Activated CD8-positive, alpha-beta memory T cell treated with anti-CD3 and anti-CD28 coated beads, Interleukin-2, amount 50 U/mL, for 48 hours (primary cell): Measurements from ENCODE around the gene PPP1R12C.

Experiments used
- DNase-seq: peaks from one replicate; pipeline ENCODE4 v3.0.0-alpha.2; 2020

The PPP1R12C gene

DNA sequence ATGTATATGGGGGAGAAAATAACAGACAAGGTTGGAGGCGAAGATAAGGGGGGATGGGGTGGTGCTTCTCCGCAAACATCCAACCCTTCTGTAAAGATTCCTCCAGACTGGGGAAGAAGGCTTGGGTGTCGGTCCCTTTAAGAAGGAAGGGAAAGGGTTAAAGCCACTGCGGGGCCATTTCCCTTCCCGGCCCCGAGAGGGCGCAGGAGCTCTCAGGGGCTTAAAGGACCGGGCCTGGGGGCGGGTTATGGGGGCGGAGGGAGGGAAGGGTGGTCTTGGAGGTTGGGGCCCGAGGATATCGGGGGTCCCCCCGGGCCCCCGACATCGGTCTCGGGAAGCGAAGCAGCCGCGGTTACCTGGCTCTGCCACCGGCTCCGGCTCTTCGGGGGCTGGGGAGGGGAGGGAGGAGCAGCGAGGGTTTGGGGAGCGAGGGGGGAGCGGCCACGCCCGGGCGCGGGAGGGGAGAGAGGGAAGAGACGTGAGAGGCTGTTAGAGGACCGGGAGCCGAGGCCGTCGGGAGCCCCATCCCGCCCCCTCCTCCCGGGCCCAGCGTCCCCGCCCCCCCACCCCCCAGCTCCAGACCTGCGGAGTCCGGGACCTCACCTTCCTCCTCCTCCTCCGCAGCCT is 28.8 kb upstream of the PPP1R12C start:
- no peak for DNase-seq

- DNase-seq: no peak
Measured at GRCh38 chr19:55145232-55145631, 27.8 kb upstream of the PPP1R12C start.

DNA sequence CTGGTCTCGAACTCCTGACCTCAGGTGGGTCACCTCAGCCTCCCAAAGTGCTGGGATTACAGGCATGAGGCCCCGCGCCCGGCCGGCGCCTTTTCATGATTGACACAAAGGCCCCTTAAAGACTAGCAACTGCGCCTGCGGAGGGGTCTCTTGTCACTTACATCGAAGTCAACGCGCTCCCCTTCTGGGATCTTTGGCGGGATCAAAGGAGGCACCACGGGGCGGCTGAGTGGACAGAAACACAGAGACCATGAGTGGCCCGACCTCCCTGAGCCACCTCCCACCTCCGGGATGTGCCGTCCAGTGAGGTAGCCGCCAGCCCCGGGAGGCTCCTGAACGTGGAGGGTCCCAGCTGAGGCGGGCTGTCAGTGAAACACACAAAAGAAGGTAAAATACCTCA is 24.3 kb upstream of the PPP1R12C start:
- DNase-seq: no peak

GRCh38 chr19:55137915-55138314 is 20.5 kb upstream of the PPP1R12C start:
- no peak for DNase-seq

- no peak for DNase-seq
Measured at GRCh38 chr19:55136399-55137102, 19.1 kb upstream of the PPP1R12C start.

GRCh38 chr19:55134736-55135135 is 17.3 kb upstream of the PPP1R12C start:
- DNase-seq: no peak

DNA sequence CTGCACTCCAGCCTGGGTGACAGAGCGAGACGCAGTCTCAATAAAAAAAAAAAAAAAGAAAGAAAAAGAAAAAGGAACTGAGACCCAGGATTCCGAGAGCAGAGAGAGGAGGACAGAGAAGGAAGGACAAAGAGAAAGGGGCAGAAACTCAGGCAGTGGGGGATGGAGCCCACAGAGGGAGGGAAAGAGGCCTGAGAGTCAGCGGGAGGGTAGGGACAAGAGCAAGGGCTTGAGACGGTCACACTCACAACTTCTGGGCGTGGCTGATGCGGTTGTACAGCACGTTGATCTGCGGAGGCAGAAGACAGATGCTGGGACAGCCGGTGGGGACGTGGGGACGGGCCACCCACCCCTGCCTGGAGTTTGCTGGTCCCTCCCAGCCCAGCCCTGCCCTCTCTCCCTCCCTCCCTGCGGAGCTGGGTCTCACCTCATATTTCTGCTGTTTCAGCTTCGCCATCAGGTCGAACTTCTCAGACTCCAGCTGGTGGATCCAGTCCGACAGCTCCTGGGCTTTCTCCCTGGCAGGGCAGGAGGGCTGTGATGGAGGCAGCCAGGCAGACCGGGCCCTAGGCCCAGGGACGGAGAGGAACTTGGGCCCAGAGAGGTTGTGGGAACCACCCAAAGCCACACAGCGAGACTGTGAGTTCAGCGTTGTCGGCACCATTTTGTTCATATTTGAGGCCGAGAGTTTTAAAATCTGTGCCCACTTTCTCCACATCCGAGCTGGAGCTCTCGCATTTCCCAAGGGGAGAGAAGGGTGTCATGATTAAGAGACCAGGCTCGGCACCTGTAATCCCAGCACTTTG is 16.4 kb upstream of the PPP1R12C start:
- no peak for DNase-seq

DNA sequence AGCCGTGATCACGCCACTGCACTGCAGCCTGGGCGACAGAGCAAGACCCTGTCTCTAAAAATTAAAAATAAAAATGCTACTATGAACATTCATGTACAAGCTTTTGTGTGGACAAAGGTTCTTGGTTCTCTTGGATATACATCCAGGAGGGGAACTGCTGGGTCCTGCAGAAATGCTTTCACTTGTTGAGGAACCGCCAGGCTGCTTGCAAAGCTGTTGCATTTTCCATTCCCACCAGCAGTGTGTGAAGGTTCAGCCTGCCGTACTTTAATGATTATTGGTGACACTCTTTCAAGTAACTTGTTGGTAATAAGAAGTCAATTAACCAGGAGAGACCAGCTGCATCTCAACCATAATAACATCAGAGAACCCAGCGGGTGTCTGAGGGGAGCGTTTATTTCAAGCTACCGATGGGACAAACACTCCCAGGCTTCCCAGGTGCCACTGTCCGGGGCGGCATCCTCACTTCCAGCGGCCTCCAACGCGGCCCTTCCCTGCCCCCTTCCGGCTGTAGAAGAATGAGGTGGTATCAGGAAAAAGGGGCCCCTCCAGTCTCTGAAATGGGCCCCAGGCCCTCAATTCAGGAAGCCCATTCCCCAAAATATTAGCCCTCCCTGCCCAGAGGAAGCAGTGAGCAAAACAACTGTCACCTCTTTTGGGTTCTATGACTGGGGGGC is 15.2 kb upstream of the PPP1R12C start:
- DNase-seq: no peak

DNA sequence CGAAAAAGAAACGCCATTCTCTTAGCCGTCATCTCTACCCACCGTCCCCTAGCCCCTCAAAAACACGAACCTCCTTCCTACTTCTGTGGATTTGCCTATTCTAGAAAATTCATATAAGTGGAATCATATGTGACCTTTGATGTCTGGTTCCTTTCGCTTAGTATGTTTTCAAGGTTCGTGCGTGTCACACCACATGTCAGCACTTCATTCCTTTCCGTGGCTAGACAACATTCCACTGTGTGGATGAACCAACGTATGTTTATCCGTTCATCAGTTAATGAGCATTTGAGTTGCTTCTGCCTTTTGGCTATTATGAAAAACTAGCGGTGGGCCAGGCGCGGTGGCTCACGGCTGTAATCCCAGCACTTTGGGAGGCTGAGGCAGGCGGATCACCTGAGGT is 14.0 kb upstream of the PPP1R12C start:
- no peak for DNase-seq

DNA sequence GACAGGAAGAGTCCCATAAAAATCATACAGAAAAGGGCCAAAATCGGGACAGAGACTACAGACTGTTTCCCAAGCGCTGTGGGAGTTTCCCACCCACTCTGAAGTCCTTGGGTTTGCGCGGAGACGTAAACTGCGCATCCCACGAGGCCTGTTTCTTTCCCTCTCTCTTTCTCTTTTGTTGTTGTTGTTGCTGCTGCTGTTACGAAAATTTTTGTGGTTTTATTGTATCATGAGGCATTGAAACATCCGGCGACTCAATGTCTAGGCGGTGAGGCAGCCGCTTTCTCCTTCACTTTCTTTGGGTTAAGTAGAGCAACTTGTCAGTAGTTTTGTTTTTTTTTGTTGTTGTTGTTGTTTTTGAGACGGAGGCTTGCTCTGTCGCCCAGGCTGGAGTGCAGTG is 1.6 kb upstream of the PPP1R12C start:
- DNase-seq: no peak

GRCh38 chr19:55118401-55118991 is 1.1 kb upstream of the PPP1R12C start:
- peak; percentile 59 for DNase-seq

GRCh38 chr19:55117663-55118391 is 390 bp upstream of the PPP1R12C start:
- peak; percentile 97 for DNase-seq

GRCh38 chr19:55116232-55116858 is 1.1 kb downstream of the PPP1R12C start:
- DNase-seq: peak; percentile 77

GRCh38 chr19:55115446-55116065 is 1.9 kb downstream of the PPP1R12C start:
- no peak for DNase-seq

DNA sequence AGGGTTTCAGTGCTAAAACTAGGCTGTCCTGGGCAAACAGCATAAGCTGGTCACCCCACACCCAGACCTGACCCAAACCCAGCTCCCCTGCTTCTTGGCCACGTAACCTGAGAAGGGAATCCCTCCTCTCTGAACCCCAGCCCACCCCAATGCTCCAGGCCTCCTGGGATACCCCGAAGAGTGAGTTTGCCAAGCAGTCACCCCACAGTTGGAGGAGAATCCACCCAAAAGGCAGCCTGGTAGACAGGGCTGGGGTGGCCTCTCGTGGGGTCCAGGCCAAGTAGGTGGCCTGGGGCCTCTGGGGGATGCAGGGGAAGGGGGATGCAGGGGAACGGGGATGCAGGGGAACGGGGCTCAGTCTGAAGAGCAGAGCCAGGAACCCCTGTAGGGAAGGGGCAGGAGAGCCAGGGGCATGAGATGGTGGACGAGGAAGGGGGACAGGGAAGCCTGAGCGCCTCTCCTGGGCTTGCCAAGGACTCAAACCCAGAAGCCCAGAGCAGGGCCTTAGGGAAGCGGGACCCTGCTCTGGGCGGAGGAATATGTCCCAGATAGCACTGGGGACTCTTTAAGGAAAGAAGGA is 2.8 kb downstream of the PPP1R12C start:
- DNase-seq: no peak

DNA sequence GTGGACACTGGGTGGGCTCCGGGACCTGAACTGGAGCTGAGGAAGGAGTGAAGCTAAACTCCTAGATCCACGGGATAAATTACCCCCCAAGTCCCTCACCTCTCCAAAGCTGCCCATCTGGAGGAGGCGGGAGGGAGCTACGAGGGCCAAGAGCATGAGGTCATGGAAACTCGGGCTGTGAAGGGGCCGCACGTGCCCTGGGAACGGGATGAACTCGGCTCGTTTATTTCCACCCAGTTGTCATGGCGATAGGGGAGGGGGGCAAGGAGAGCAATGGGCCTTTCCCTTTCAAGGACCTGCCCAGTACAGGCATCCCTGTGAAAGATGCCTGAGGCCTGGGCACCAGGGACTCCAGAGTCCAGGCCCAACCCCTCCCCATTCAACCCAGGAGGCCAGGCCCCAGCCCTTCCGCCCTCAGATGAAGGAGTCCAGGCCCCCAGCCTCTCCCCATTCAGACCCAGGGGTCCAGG is 3.8 kb downstream of the PPP1R12C start:
- no peak for DNase-seq

GRCh38 chr19:55112777-55113569 is 4.5 kb downstream of the PPP1R12C start:
- DNase-seq: no peak

GRCh38 chr19:55112246-55112776 is 5.1 kb downstream of the PPP1R12C start:
- no peak for DNase-seq

- no peak for DNase-seq
Measured at GRCh38 chr19:55111238-55111831, 6.1 kb downstream of the PPP1R12C start.
